ENCODE measurements around the gene ARL4A.

ARL4A gene

GRCh38 chr7:12705878-12706277, 18.4 kb downstream of the ARL4A start:
- no peak for DNase-seq

GRCh38 chr7:12706900-12707536, 19.6 kb downstream of the ARL4A start:
- no peak for DNase-seq

- no peak for DNase-seq
Measured at GRCh38 chr7:12708314-12708713, 20.9 kb downstream of the ARL4A start.

GRCh38 chr7:12709726-12710502, 22.5 kb downstream of the ARL4A start:
- DNase-seq: no peak

- no peak for DNase-seq
Measured at GRCh38 chr7:12711124-12711523, 23.7 kb downstream of the ARL4A start.

GRCh38 chr7:12712236-12712635, 24.8 kb downstream of the ARL4A start:
- DNase-seq: no peak

GRCh38 chr7:12713625-12714378, 26.4 kb downstream of the ARL4A start:
- no peak for DNase-seq

GRCh38 chr7:12714379-12714737, 26.9 kb downstream of the ARL4A start:
- DNase-seq: no peak

- DNase-seq: no peak
Measured at GRCh38 chr7:12715372-12716133, 28.1 kb downstream of the ARL4A start.

- DNase-seq: no peak
Measured at GRCh38 chr7:12716134-12716681, 28.8 kb downstream of the ARL4A start.

- no peak for DNase-seq
Measured at GRCh38 chr7:12716722-12717121, 29.3 kb downstream of the ARL4A start.

GRCh38 chr7:12719141-12719919, 31.9 kb downstream of the ARL4A start:
- no peak for DNase-seq

GRCh38 chr7:12719981-12720865, 32.8 kb downstream of the ARL4A start:
- no peak for DNase-seq

GRCh38 chr7:12721286-12721830, 33.9 kb downstream of the ARL4A start:
- no peak for DNase-seq

GRCh38 chr7:12722136-12722535, 34.7 kb downstream of the ARL4A start:
- no peak for DNase-seq

GRCh38 chr7:12722636-12723605, 35.5 kb downstream of the ARL4A start:
- no peak for DNase-seq

GRCh38 chr7:12725575-12726316, 38.3 kb downstream of the ARL4A start:
- no peak for DNase-seq

- no peak for DNase-seq
Measured at GRCh38 chr7:12726908-12727307, 39.5 kb downstream of the ARL4A start.

All from NCI-H1092 (cell line).